SU-DHL-6 (cell line): ENCODE measurements around the gene GKN1.

Experiments
- H2AFZ ChIP-seq: fragments of 200-600 bp; sonication (generic); 2 replicates; pipeline ENCODE4 v1.6.1; 2014; ENCODE audit warnings: low read depth, mild to moderate bottlenecking, moderate library complexity, mixed read lengths, antibody characterized with exemption, low read length; ENCODE audit not compliant: severe bottlenecking
- H3F3A ChIP-seq: fragments of 200-600 bp; shearing (Covaris generic); 2 replicates; pipeline ENCODE4 v1.6.0; 2016; ENCODE audit warnings: antibody characterized with exemption, mild to moderate bottlenecking; ENCODE audit not compliant: insufficient read depth
- H3K27ac ChIP-seq: fragments of 200-600 bp; sonication (generic); 2 replicates; pipeline ENCODE4 v1.5.1; 2016; ENCODE audit warnings: low read depth, mild to moderate bottlenecking, low read length, moderate library complexity, mixed read lengths
- H3K27me3 ChIP-seq: fragments of 200-600 bp; sonication (generic), shearing (Covaris generic); 2 replicates; pipeline ENCODE4 v1.6.0; 2014; ENCODE audit warnings: mild to moderate bottlenecking, low read length
- H3K36me3 ChIP-seq: fragments of 200-600 bp; sonication (generic); 2 replicates; pipeline ENCODE4 v1.6.1; 2014; ENCODE audit warnings: mild to moderate bottlenecking, low read length, mixed read lengths
- H3K4me2 ChIP-seq: fragments of 300-600, 200-600 bp; shearing (Covaris generic), sonication (generic); 2 replicates; pipeline ENCODE4 v1.6.0; 2014; ENCODE audit warnings: low read length, low read depth, mild to moderate bottlenecking; ENCODE audit not compliant: poor library complexity, severe bottlenecking
- H3K4me3 ChIP-seq: fragments of 200-600 bp; sonication (generic); 2 replicates; pipeline ENCODE4 v1.5.1; 2014; ENCODE audit warnings: antibody characterized with exemption, low read length, mild to moderate bottlenecking, mixed read lengths; ENCODE audit not compliant: insufficient read depth, poor library complexity, severe bottlenecking
- H3K79me2 ChIP-seq: fragments of 200-600 bp; sonication (generic); 2 replicates; pipeline ENCODE4 v1.6.1; 2014; ENCODE audit warnings: mild to moderate bottlenecking, low read length, moderate library complexity; ENCODE audit not compliant: insufficient read depth
- H3K9ac ChIP-seq: fragments of 200-600 bp; sonication (generic); 2 replicates; pipeline ENCODE4 v1.7.0; 2014; ENCODE audit warnings: mild to moderate bottlenecking, low read length
- H3K9me2 ChIP-seq: fragments of 200-600 bp; sonication (generic); replicated peaks from 2 replicates; pipeline ENCODE4 v1.6.1; 2014; ENCODE audit warnings: low read length; ENCODE audit not compliant: insufficient read depth
- H3K9me3 ChIP-seq: fragments of 200-600 bp; sonication (generic); 2 replicates; pipeline ENCODE4 v1.6.1; 2014; ENCODE audit warnings: low read length, mixed read lengths; ENCODE audit not compliant: insufficient read depth
- H4K20me1 ChIP-seq: fragments of 200-600 bp; sonication (generic); 2 replicates; pipeline ENCODE4 v1.6.1; 2014; ENCODE audit warnings: low read depth, mild to moderate bottlenecking, antibody characterized with exemption, low read length, moderate library complexity, mixed read lengths
- CTCF ChIP-seq: fragments of 200-600 bp; sonication (generic); IDR thresholded peaks from one replicate; pipeline ENCODE4 v1.5.1; 2017; ENCODE audit warnings: antibody characterized with exemption, mild to moderate bottlenecking, low read length, moderate library complexity; ENCODE audit not compliant: insufficient read depth, poor library complexity, severe bottlenecking
- EZH2phosphoT487 ChIP-seq: fragments of 200-600 bp; sonication (generic), shearing (Covaris generic); conservative IDR thresholded peaks from 2 replicates; pipeline ENCODE4 v1.6.1; 2018; ENCODE audit warnings: mild to moderate bottlenecking, antibody characterized with exemption, low read length, moderate library complexity, mixed read lengths

The GKN1 gene

GRCh38 chr2:68939962-68940361 lies 34.5 kb upstream of the GKN1 start:
- Histone ChIP-seq H3K9ac (no peak overlapping the region), H3K27me3 (no peaks in the 10 kb centered on the region), H3K4me3 (no peak overlapping the region), H4K20me1 (no peaks in the 10 kb centered on the region), H3F3A (no peaks in the 10 kb centered on the region), H3K79me2 (no peaks in the 10 kb centered on the region), H3K27ac (no peak overlapping the region), H3K9me3 (no peaks in the 10 kb centered on the region), H2AFZ (no peak overlapping the region), H3K4me2 (no peak overlapping the region), H3K36me3 (no peaks in the 10 kb centered on the region), H3K9me2 (no peaks in the 10 kb centered on the region)
- TF ChIP-seq CTCF = no peak
- no peak for TF ChIP-seq EZH2phosphoT487

GRCh38 chr2:68940369-68940768 lies 34.1 kb upstream of the GKN1 start:
- H3K9me2 ChIP-seq = no peaks in the 10 kb centered on the region
- H3K4me3 ChIP-seq = no peak overlapping the region
- no peaks in the 10 kb centered on the region for H4K20me1 ChIP-seq
- H2AFZ ChIP-seq = no peak overlapping the region
- H3F3A ChIP-seq = no peaks in the 10 kb centered on the region
- no peak overlapping the region for H3K9ac ChIP-seq
- H3K27ac ChIP-seq = no peak overlapping the region
- no peaks in the 10 kb centered on the region for H3K9me3 ChIP-seq
- H3K4me2 ChIP-seq = no peak overlapping the region
- no peaks in the 10 kb centered on the region for H3K79me2 ChIP-seq
- H3K36me3 ChIP-seq = no peaks in the 10 kb centered on the region
- no peaks in the 10 kb centered on the region for H3K27me3 ChIP-seq
- TF ChIP-seq EZH2phosphoT487 (no peak), CTCF (no peak)

GRCh38 chr2:68942827-68943226 lies 31.6 kb upstream of the GKN1 start:
- Histone ChIP-seq H3K9ac (no peak overlapping the region), H4K20me1 (no peaks in the 10 kb centered on the region), H3K79me2 (no peaks in the 10 kb centered on the region), H3K4me3 (no peak overlapping the region), H3K36me3 (no peaks in the 10 kb centered on the region), H3K9me3 (no peaks in the 10 kb centered on the region), H3F3A (no peaks in the 10 kb centered on the region), H3K27me3 (no peaks in the 10 kb centered on the region), H3K27ac (no peak overlapping the region), H3K4me2 (no peak overlapping the region), H2AFZ (no peak overlapping the region), H3K9me2 (no peaks in the 10 kb centered on the region)
- TF ChIP-seq EZH2phosphoT487 (no peak), CTCF (no peak)
